GM12891 (cell line): ENCODE data around the gene PRR20G.
"Not testable (repeated sequence)": the region's sequence is repeated elsewhere in the genome, so short reads cannot be mapped to it uniquely, and the experiment has no call there.

Experiments used
- POLR2A ChIP-seq: IDR thresholded peaks from 2 replicates; pipeline ENCODE4 v1.6.1; 2011; ENCODE audit warnings: low read depth, low read length, control low read depth
- POLR2AphosphoS5 ChIP-seq: IDR thresholded peaks from 2 replicates; pipeline ENCODE4 v1.6.1; 2011; ENCODE audit warnings: low read depth, low read length, control low read depth

- not testable (repeated sequence) for TF ChIP-seq POLR2AphosphoS5, POLR2A
These were observed 5.8 kb upstream of the PRR20G start for GRCh38 chr3:127293650-127294049.
